Neural crest cell (in vitro differentiated cells): ENCODE data around the gene CNOT10. TPM values are rescaled to one million over a fixed set of nuclear protein-coding genes. Genes with fewer than 3 reads are reported as not detected.

ENCODE experiments used
- DNase-seq: peaks from one replicate; pipeline ENCODE4 v3.0.0; 2021; ENCODE audit warnings: low read depth, mixed read lengths, low spot score
- H3K27ac Mint-ChIP-seq: one replicate; pipeline ENCODE4 v1.8.0; 2021; ENCODE audit warnings: mild to moderate bottlenecking, mixed read lengths; ENCODE audit not compliant: unreplicated experiment
- H3K27me3 Mint-ChIP-seq: 2 replicates; pipeline ENCODE4 v1.8.0; 2021; ENCODE audit warnings: low read depth, mild to moderate bottlenecking, mixed read lengths
- H3K36me3 Mint-ChIP-seq: 2 replicates; pipeline ENCODE4 v1.8.0; 2021; ENCODE audit warnings: low read depth, mild to moderate bottlenecking, mixed read lengths
- H3K4me1 Mint-ChIP-seq: 2 replicates; pipeline ENCODE4 v1.8.0; 2021; ENCODE audit warnings: mixed read lengths
- H3K4me3 Mint-ChIP-seq: one replicate; pipeline ENCODE4 v1.8.0; 2021; ENCODE audit warnings: mild to moderate bottlenecking, mixed read lengths
- H3K9me3 Mint-ChIP-seq: 2 replicates; pipeline ENCODE4 v1.8.0; 2021; ENCODE audit warnings: mixed read lengths
- CTCF ChIP-seq: fragments of 200-600 bp; sonication (generic); conservative IDR thresholded peaks from 2 replicates; pipeline ENCODE4 v1.5.0; 2021; ENCODE audit warnings: antibody characterized with exemption, mild to moderate bottlenecking
- total RNA-seq: library from RNA; stranded (reverse); gene quantifications from 2 replicates; pipeline ENCODE4 v1.2.1, GENCODE V29; 2021

The CNOT10 gene
- total RNA-seq, 1 donor from 2014 or later, result 53.6 TPM

GRCh38 chr3:32681811-32682210, 3.2 kb upstream of the CNOT10 start:
- H3K4me1 Mint-ChIP-seq, result peaks cover 23% of the 10 kb centered on the region
- no peaks in the 10 kb centered on the region for H3K36me3 Mint-ChIP-seq
- DNase-seq, result no peak
- no peak for TF ChIP-seq CTCF
- H3K4me3 Mint-ChIP-seq, result peak overlapping the region; percentile 1
- no peaks in the 10 kb centered on the region for H3K9me3 Mint-ChIP-seq
- H3K27me3 Mint-ChIP-seq, result no peaks in the 10 kb centered on the region
- H3K27ac Mint-ChIP-seq, result no peak overlapping the region

GRCh38 chr3:32684029-32684799, 774 bp upstream of the CNOT10 start:
- TF ChIP-seq CTCF, result no peak
- H3K36me3 Mint-ChIP-seq, result peaks cover 4% of the 10 kb centered on the region
- H3K27me3 Mint-ChIP-seq, result no peaks in the 10 kb centered on the region
- H3K27ac Mint-ChIP-seq, result peak overlapping the region; percentile 98
- peaks cover 32% of the 10 kb centered on the region for H3K4me1 Mint-ChIP-seq
- H3K4me3 Mint-ChIP-seq, result peak overlapping the region; percentile 98
- DNase-seq, result no peak
- no peaks in the 10 kb centered on the region for H3K9me3 Mint-ChIP-seq

GRCh38 chr3:32685543-32686185, 676 bp downstream of the CNOT10 start:
- no peaks in the 10 kb centered on the region for H3K27me3 Mint-ChIP-seq
- peaks cover 32% of the 10 kb centered on the region for H3K4me1 Mint-ChIP-seq
- H3K36me3 Mint-ChIP-seq, result peaks cover 9% of the 10 kb centered on the region
- no peak for DNase-seq
- no peaks in the 10 kb centered on the region for H3K9me3 Mint-ChIP-seq
- H3K4me3 Mint-ChIP-seq, result peak overlapping the region; percentile 98
- H3K27ac Mint-ChIP-seq, result peak overlapping the region; percentile 97
- peak; percentile 30 for TF ChIP-seq CTCF

- no peak for TF ChIP-seq CTCF
- H3K36me3 Mint-ChIP-seq, result peaks cover 9% of the 10 kb centered on the region
- DNase-seq, result no peak
- H3K4me3 Mint-ChIP-seq, result peak overlapping the region; percentile 98
- H3K4me1 Mint-ChIP-seq, result peaks cover 32% of the 10 kb centered on the region
- H3K27ac Mint-ChIP-seq, result no peak overlapping the region
- no peaks in the 10 kb centered on the region for H3K9me3 Mint-ChIP-seq
- no peaks in the 10 kb centered on the region for H3K27me3 Mint-ChIP-seq
These were observed 1.7 kb downstream of the CNOT10 start for GRCh38 chr3:32686713-32687112.

- no peak for TF ChIP-seq CTCF
- H3K4me3 Mint-ChIP-seq, result no peak overlapping the region
- peaks cover 9% of the 10 kb centered on the region for H3K36me3 Mint-ChIP-seq
- H3K27me3 Mint-ChIP-seq, result no peaks in the 10 kb centered on the region
- H3K9me3 Mint-ChIP-seq, result no peaks in the 10 kb centered on the region
- H3K4me1 Mint-ChIP-seq, result peaks cover 9% of the 10 kb centered on the region
- no peak for DNase-seq
- no peak overlapping the region for H3K27ac Mint-ChIP-seq
These were observed 6.9 kb downstream of the CNOT10 start for GRCh38 chr3:32691847-32692246.
